Coronary artery (tissue), 2 donors: ENCODE measurements around the gene PPM1B.
A peak's percentile ranks its signal among the peaks of the same experiment; 100 is the strongest.

ENCODE experiments used
- DNase-seq: peaks from one replicate; pipeline ENCODE4 v3.0.0-alpha.2; 2017; ENCODE audit warnings: low spot score
- H3K27ac ChIP-seq, 2 donors: fragments of 200-600 bp; sonication (generic); one replicate each; pipeline ENCODE4 v1.5.1; 2016 to 2019
- H3K4me3 ChIP-seq: fragments of 200-600 bp; sonication (generic); 2 replicates; pipeline ENCODE4 v1.5.1; 2016; ENCODE audit warnings: mild to moderate bottlenecking, moderate library complexity
- TF ChIP-seq, protein P1 (sequence below): fragments of 200-600 bp; sonication (generic); IDR thresholded peaks from one replicate; pipeline ENCODE4 v1.5.1; 2019; ENCODE audit warnings: antibody characterized with exemption

PPM1B gene

DNA sequence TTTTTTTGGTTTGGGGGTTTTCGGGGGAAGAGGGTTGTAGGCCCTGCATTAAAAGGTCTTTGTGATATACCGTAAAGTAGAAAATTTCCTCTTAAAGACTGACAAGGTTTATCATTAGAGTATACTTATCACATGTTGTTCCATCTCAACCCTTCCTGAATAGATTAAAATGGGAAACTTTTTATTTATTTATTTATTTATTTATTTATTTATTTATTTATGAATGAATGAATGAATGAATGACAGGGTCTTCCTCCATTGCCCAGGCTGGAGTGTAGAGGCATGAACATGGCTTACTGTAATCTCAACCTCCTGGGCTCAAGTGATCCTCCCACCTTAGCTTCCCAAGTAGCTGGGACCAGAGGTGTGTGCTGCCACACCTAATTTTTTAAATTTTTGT, 58.1 kb downstream of the PPM1B start:
- Histone ChIP-seq H3K27ac (no peak overlapping the region), H3K4me3 (no peak overlapping the region)
- TF ChIP-seq, protein P1, sequence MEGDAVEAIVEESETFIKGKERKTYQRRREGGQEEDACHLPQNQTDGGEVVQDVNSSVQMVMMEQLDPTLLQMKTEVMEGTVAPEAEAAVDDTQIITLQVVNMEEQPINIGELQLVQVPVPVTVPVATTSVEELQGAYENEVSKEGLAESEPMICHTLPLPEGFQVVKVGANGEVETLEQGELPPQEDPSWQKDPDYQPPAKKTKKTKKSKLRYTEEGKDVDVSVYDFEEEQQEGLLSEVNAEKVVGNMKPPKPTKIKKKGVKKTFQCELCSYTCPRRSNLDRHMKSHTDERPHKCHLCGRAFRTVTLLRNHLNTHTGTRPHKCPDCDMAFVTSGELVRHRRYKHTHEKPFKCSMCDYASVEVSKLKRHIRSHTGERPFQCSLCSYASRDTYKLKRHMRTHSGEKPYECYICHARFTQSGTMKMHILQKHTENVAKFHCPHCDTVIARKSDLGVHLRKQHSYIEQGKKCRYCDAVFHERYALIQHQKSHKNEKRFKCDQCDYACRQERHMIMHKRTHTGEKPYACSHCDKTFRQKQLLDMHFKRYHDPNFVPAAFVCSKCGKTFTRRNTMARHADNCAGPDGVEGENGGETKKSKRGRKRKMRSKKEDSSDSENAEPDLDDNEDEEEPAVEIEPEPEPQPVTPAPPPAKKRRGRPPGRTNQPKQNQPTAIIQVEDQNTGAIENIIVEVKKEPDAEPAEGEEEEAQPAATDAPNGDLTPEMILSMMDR = no peak
- no peak for DNase-seq

DNA sequence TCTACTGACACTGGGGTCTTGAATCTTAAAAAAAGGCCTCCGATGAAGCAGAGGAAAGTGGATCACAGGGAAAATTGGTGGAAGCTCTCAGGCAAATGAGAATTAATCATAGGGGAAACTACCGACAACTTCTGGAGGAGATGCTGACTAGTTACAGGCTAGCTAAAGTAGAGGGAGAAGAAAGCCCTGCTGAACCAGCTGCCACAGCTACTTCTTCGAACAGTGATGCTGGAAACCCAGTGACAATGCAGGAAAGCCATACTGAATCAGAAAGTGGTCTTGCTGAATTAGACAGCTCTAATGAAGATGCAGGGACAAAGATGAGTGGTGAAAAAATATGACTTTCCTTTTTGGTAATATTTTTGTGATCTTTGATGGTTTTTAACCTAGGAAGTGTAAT, 61.7 kb downstream of the PPM1B start:
- no peak for DNase-seq
- Histone ChIP-seq H3K4me3 (no peak overlapping the region), H3K27ac (no peak overlapping the region)
- TF ChIP-seq, protein P1 = no peak

DNA sequence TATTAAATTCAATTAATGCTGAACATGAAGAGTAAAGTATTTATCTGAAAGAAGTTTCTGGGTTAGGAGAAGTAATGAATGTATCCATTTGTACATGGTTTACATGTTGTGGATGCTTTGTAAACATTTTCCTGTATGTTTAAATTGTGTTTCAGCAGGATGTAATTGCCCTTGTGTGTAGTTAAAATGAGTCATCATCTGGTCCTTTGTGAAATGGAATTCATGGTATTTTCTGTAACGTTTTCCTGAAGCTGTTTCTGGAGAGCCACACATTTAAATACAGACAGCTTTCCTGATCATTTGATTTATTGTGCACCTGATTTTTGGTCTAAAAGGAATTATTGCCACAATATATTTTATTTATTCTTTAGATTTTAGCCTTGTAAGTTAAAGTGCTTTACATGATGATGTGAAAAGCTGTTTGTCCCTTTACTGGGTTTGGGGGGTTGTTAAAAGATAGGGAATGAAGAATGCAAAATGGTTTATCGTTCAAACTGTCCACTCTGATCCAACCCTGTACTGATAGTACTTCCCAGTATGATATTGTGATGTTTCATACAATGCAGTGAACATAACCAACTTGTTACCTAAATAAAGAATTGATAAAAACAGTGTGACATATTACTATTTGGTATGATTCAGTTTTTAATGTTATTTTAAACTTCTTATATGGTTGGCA, 64.9 kb downstream of the PPM1B start:
- Histone ChIP-seq H3K4me3 (no peak overlapping the region), H3K27ac (no peak overlapping the region)
- TF ChIP-seq, protein P1 = no peak
- DNase-seq = no peak

DNA sequence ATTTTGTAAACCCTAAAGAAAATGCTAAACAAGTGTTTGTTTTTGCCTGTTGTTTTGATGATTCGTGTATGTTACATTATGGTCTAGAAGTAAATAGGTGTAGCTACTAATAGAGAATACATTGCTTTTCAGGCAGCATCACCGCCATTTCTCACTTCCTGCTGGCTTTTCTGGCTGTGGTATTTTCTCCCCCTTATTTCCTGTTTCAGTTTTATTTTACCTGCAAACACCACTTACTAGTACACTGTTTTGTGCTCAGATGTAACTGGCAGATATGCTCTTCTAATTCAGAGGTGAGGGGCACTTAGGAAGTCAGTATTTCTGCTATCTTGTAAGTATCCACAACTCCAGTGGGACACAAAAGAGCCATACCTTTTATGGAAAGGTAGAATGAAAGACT, 68.5 kb downstream of the PPM1B start:
- TF ChIP-seq, protein P1 = no peak
- no peak for DNase-seq
- no peak overlapping the region for H3K4me3 ChIP-seq
- H3K27ac ChIP-seq = no peak overlapping the region

- TF ChIP-seq, protein P1 = no peak
- no peak overlapping the region for H3K4me3 ChIP-seq
- DNase-seq = no peak
- no peak overlapping the region for H3K27ac ChIP-seq
Measured at GRCh38 chr2:44242904-44243303, 74.2 kb downstream of the PPM1B start.

GRCh38 chr2:44244135-44244871, 75.6 kb downstream of the PPM1B start:
- no peak for DNase-seq
- Histone ChIP-seq H3K4me3 (peak overlapping the region; percentile 47), H3K27ac (no peak overlapping the region)
- TF ChIP-seq, protein P1 = peak; percentile 55
